HepG2 (cell line): Measurements from ENCODE around the gene CD7. TPM values are rescaled to one million over a fixed set of nuclear protein-coding genes. Genes with fewer than 3 reads are reported as not detected.
A peak's percentile ranks its signal among the peaks of the same experiment; 100 is the strongest.

Source experiments
- DNMT3B ChIP-seq: conservative IDR thresholded peaks from 2 replicates; pipeline ENCODE4 v1.6.1; 2016; ENCODE audit warnings: missing biosample characterization, control low read depth
- DR1 ChIP-seq: sonication (generic); formaldehyde crosslinking; IDR thresholded peaks from 2 replicates; pipeline ENCODE4 v1.8.0; 2021; ENCODE audit warnings: mild to moderate bottlenecking, missing genetic modification reagents, inconsistent platforms
- GPN1 ChIP-seq: sonication (generic); formaldehyde crosslinking; IDR thresholded peaks from 2 replicates; pipeline ENCODE4 v1.5.1; 2020; ENCODE audit warnings: missing genetic modification reagents, borderline replicate concordance
- IRX3 ChIP-seq: sonication (generic); formaldehyde crosslinking; IDR thresholded peaks from 2 replicates; pipeline ENCODE4 v1.8.1; 2023; ENCODE audit warnings: mild to moderate bottlenecking, low read depth, missing genetic modification reagents, borderline replicate concordance
- JUN ChIP-seq: sonication (generic); formaldehyde crosslinking; IDR thresholded peaks from 2 replicates; pipeline ENCODE4 v1.4.0; 2020; ENCODE audit warnings: mild to moderate bottlenecking, missing genetic modification reagents
- KDM6A ChIP-seq: IDR thresholded peaks from 2 replicates; pipeline ENCODE4 v1.6.1; 2016; ENCODE audit warnings: low read depth
- KMT2A ChIP-seq: sonication (generic); formaldehyde crosslinking; IDR thresholded peaks from 2 replicates; pipeline ENCODE4 v1.4.0; 2020; ENCODE audit warnings: missing genetic modification reagents
- PHF5A ChIP-seq: IDR thresholded peaks from one replicate; pipeline ENCODE4 v1.6.1; 2018; ENCODE audit warnings: low read depth, missing genetic modification reagents; ENCODE audit not compliant: unreplicated experiment
- STAT6 ChIP-seq: sonication (generic); formaldehyde crosslinking; IDR thresholded peaks from 2 replicates; pipeline ENCODE4 v1.4.0; 2020; ENCODE audit warnings: missing genetic modification reagents, mild to moderate bottlenecking, borderline replicate concordance
- TCF7L2 ChIP-seq: IDR thresholded peaks from 2 replicates; pipeline ENCODE4 v1.6.1; 2011; ENCODE audit warnings: mild to moderate bottlenecking, low read depth, low read length, moderate library complexity
- ZNF138 ChIP-seq: sonication (generic); formaldehyde crosslinking; IDR thresholded peaks from 2 replicates; pipeline ENCODE4 v1.5.0; 2020; ENCODE audit warnings: mild to moderate bottlenecking, low read depth, missing genetic modification reagents
- ZNF432 ChIP-seq: sonication (generic); formaldehyde crosslinking; IDR thresholded peaks from 2 replicates; pipeline ENCODE4 v1.5.0; 2020; ENCODE audit warnings: missing genetic modification reagents, mild to moderate bottlenecking, borderline replicate concordance
- ZNF451 ChIP-seq: sonication (generic); formaldehyde crosslinking; IDR thresholded peaks from 2 replicates; pipeline ENCODE4 v1.5.0; 2020; ENCODE audit warnings: mild to moderate bottlenecking, missing genetic modification reagents
- ZNF510 ChIP-seq: sonication (generic); formaldehyde crosslinking; IDR thresholded peaks from 2 replicates; pipeline ENCODE4 v1.4.0; 2020; ENCODE audit warnings: low read depth, mild to moderate bottlenecking, missing genetic modification reagents
- ZNF678 ChIP-seq: sonication (generic); formaldehyde crosslinking; IDR thresholded peaks from 2 replicates; pipeline ENCODE4 v1.4.0; 2020; ENCODE audit warnings: mild to moderate bottlenecking, missing genetic modification reagents
- ZNF788 ChIP-seq: sonication (generic); formaldehyde crosslinking; IDR thresholded peaks from 2 replicates; pipeline ENCODE4 v1.5.0; 2020; ENCODE audit warnings: mild to moderate bottlenecking, missing genetic modification reagents, borderline replicate concordance
- polyA plus RNA-seq, 8 experiments: library from polyadenylated mRNA; depleted of rRNA in 3 of 8; stranded (reverse) in 7 of 8; unstranded in 1 of 8; fragments of >200 nt; fragmentation: Illumina TruSeq in 4 of 8; extraction: Trizol in 4 of 8; gene quantifications; 2 replicates each; pipeline versions ENCODE4 v1.2.1 to v1.2.3, GENCODE V29; 2011 to 2016; ENCODE audit warnings: low read depth in 4 of 8, missing spikeins in 1 of 8, mixed read lengths in 1 of 8; ENCODE audit not compliant: insufficient read depth in 1 of 8
- total RNA-seq, 5 experiments: library from RNA; depleted of rRNA; stranded (reverse); fragments of >200 nt; fragmentation: Illumina TruSeq; extraction: Trizol; gene quantifications; 2 replicates each; pipeline ENCODE4 v1.2.3, GENCODE V29; 2016; ENCODE audit warnings: low read depth in 1 of 5
- TF ChIP-seq, protein P1 (sequence below): fragments of 450-650 bp; IDR thresholded peaks from 2 replicates; pipeline ENCODE4 v1.6.1; 2017; ENCODE audit warnings: mild to moderate bottlenecking
- TF ChIP-seq, protein P2 (sequence below): sonication (generic); formaldehyde crosslinking; IDR thresholded peaks from 2 replicates; pipeline ENCODE4 v1.5.0; 2020; ENCODE audit warnings: mild to moderate bottlenecking, low read depth, missing genetic modification reagents, borderline replicate concordance

CD7 gene
- total and polyA plus RNA-seq, 2 of the 13 experiments (the other 11 are each of a cell fraction or from before 2014, with no cell fraction given), result 67.6 to 76.4 TPM

DNA sequence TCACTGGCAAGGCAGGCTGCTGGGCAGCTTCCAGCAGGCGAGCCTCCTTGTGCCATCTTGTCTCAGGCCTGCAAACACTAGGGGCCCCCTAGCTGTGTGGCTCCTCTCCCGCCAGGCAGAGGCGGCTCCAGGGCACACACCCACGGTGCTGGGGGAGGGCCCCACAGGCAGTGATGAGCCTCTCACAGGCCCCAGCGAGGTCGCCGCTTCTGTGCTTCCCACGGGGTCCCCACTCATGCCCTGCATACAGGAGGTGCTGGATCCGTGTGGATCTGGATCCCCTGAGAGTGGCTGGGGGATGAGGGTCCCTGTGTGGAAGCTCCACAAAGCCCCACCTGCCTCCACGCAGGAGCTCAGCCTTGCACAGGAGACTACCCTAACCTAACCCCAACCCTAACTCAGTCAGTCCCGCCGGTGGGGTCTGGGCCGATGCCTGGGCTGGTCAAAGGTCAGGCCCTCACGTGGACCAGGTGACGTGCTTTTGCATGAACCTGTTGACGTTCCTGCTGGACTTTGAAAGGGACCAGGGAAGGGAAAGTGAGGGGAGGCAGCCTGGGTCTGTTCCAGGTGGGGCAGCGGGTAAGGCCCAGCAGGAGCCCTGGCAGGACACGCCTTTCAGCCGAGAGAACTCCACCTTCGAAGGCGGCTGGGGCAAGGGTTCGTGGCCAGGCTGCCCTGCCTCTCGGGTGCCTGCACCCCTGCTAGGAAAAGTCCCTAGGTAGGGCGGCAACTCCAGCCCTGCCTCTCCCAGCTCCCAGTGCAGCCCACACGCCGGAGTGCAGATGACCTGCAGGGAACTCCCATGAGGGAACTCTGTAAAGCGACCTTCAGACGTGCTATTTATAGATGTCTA, 11.0 kb upstream of the CD7 start (continued):
- TF ChIP-seq KMT2A (peak; percentile 82; the same call in 1 of the 2 replicates), ZNF138 (CRISPR knock-in tag) (0 out of 2 replicates have a peak, but pooled peaks have one; percentile 11), STAT6 (CRISPR knock-in tag) (peak; percentile 79; the same call in 1 of the 2 replicates), ZNF510 (CRISPR knock-in tag) (peak; percentile 91; the same call in 1 of the 2 replicates), ZNF788 (CRISPR knock-in tag) (peak; percentile 89), KDM6A (CRISPR knock-in tag) (peak; percentile 91), ZNF451 (peak; percentile 39), IRX3 (CRISPR knock-in tag) (peak; percentile 92; the same call in 1 of the 2 replicates), GPN1 (CRISPR knock-in tag) (peak; percentile 68; the same call in 1 of the 2 replicates), DNMT3B (0 out of 2 replicates have a peak, but pooled peaks have one; percentile 44), ZNF678 (CRISPR knock-in tag) (0 out of 2 replicates have a peak, but pooled peaks have one; percentile 14), JUN (peak; percentile 86; the same call in 1 of the 2 replicates), TCF7L2 (no peak), PHF5A (CRISPR knock-in tag) (peak; percentile 85), DR1 (CRISPR knock-in tag) (no peak), ZNF432 (CRISPR knock-in tag) (no peak)
- TF ChIP-seq, protein P1, sequence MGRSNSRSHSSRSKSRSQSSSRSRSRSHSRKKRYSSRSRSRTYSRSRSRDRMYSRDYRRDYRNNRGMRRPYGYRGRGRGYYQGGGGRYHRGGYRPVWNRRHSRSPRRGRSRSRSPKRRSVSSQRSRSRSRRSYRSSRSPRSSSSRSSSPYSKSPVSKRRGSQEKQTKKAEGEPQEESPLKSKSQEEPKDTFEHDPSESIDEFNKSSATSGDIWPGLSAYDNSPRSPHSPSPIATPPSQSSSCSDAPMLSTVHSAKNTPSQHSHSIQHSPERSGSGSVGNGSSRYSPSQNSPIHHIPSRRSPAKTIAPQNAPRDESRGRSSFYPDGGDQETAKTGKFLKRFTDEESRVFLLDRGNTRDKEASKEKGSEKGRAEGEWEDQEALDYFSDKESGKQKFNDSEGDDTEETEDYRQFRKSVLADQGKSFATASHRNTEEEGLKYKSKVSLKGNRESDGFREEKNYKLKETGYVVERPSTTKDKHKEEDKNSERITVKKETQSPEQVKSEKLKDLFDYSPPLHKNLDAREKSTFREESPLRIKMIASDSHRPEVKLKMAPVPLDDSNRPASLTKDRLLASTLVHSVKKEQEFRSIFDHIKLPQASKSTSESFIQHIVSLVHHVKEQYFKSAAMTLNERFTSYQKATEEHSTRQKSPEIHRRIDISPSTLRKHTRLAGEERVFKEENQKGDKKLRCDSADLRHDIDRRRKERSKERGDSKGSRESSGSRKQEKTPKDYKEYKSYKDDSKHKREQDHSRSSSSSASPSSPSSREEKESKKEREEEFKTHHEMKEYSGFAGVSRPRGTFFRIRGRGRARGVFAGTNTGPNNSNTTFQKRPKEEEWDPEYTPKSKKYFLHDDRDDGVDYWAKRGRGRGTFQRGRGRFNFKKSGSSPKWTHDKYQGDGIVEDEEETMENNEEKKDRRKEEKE, result no peak
- TF ChIP-seq, protein P2, sequence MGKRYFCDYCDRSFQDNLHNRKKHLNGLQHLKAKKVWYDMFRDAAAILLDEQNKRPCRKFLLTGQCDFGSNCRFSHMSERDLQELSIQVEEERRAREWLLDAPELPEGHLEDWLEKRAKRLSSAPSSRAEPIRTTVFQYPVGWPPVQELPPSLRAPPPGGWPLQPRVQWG, result no peak
